HT-29 (cell line): Measurements from ENCODE around the gene USPL1. TPM values are rescaled to one million over a fixed set of nuclear protein-coding genes. Genes with fewer than 3 reads are reported as not detected.
A peak's percentile ranks its signal among the peaks of the same experiment; 100 is the strongest.

ENCODE experiments used
- DNase-seq: peaks from one replicate; pipeline ENCODE4 v3.0.0-alpha.2; 2015; ENCODE audit warnings: low spot score
- total RNA-seq: library from RNA; depleted of rRNA; stranded (reverse); fragments of >200 nt; shearing (Covaris generic); gene quantifications from 2 replicates; pipeline ENCODE4 v1.2.3, GENCODE V29; 2014

USPL1 gene
- total RNA-seq, 1 experiment from 2014 or later = 14.6 TPM

GRCh38 chr13:30656178-30656577 is 38.5 kb downstream of the USPL1 start:
- DNase-seq = no peak

GRCh38 chr13:30659980-30660379 is 42.3 kb downstream of the USPL1 start:
- peak; percentile 43 for DNase-seq

- no peak for DNase-seq
These were observed 43.1 kb downstream of the USPL1 start for GRCh38 chr13:30660796-30661195.

GRCh38 chr13:30664689-30665275 is 47.1 kb downstream of the USPL1 start:
- DNase-seq = no peak

- no peak for DNase-seq
These were observed 47.9 kb downstream of the USPL1 start for GRCh38 chr13:30665638-30666037.

- DNase-seq = no peak
These were observed 48.4 kb downstream of the USPL1 start for GRCh38 chr13:30666113-30666512.

- no peak for DNase-seq
These were observed 49.3 kb downstream of the USPL1 start for GRCh38 chr13:30667014-30667413.

- no peak for DNase-seq
These were observed 50.6 kb downstream of the USPL1 start for GRCh38 chr13:30668312-30668711.

- DNase-seq = no peak
These were observed 53.6 kb downstream of the USPL1 start for GRCh38 chr13:30671271-30671815.

- DNase-seq = peak; percentile 100
These were observed 56.2 kb downstream of the USPL1 start for GRCh38 chr13:30673669-30674521.

- no peak for DNase-seq
These were observed 58.0 kb downstream of the USPL1 start for GRCh38 chr13:30675717-30676116.

GRCh38 chr13:30676672-30677071 is 59.0 kb downstream of the USPL1 start:
- peak; percentile 76 for DNase-seq

- DNase-seq = peak; percentile 39
These were observed 62.0 kb downstream of the USPL1 start for GRCh38 chr13:30679483-30680330.

- no peak for DNase-seq
These were observed 64.1 kb downstream of the USPL1 start for GRCh38 chr13:30681843-30682242.

GRCh38 chr13:30685320-30685859 is 67.7 kb downstream of the USPL1 start:
- DNase-seq = no peak

GRCh38 chr13:30685987-30686386 is 68.3 kb downstream of the USPL1 start:
- no peak for DNase-seq

GRCh38 chr13:30687601-30688000 is 69.9 kb downstream of the USPL1 start:
- no peak for DNase-seq

GRCh38 chr13:30689752-30690151 is 72.0 kb downstream of the USPL1 start:
- DNase-seq = no peak

- peak; percentile 62 for DNase-seq
These were observed 72.8 kb downstream of the USPL1 start for GRCh38 chr13:30690282-30691188.

- DNase-seq = no peak
These were observed 74.4 kb downstream of the USPL1 start for GRCh38 chr13:30692113-30692512.
